ENCODE measurements around the gene DNAI1.

DNA sequence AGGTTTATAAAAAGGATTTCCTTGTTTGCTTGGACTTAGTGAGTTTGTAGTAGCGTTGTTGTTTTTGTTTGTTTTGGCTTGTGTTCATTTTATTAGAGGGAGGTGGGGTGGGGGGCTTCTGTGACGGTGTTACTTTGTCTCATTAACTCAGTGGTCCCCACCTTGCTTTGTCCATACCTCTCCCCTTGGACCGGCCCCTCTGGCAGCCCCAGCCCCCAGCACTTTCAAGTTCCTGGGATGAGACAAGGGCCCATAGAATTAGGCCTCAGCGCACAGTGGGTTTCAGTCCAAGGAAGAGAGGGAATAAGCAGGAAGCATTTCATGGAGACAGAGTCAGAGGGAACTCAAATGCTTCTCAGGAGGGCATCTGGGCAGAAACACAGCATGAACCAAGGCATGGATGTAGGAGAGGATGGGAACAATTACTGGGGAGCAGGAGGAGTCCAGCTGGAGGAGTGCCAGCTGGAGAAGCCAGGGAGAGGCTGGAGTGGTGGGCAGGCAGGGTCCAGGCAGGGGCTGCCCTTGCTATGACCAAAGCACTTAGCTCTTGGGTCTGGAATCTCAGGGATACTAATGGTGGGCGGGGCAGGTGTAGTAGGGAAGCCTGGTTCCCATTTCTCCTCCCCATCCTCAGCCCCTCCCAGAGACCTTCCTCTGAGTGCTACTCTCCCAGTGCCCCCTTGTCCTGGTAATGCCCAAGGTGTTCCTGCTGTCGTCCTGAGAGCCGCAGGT, 87.7 kb downstream of the DNAI1 start:
- TF ChIP-seq, protein P1, sequence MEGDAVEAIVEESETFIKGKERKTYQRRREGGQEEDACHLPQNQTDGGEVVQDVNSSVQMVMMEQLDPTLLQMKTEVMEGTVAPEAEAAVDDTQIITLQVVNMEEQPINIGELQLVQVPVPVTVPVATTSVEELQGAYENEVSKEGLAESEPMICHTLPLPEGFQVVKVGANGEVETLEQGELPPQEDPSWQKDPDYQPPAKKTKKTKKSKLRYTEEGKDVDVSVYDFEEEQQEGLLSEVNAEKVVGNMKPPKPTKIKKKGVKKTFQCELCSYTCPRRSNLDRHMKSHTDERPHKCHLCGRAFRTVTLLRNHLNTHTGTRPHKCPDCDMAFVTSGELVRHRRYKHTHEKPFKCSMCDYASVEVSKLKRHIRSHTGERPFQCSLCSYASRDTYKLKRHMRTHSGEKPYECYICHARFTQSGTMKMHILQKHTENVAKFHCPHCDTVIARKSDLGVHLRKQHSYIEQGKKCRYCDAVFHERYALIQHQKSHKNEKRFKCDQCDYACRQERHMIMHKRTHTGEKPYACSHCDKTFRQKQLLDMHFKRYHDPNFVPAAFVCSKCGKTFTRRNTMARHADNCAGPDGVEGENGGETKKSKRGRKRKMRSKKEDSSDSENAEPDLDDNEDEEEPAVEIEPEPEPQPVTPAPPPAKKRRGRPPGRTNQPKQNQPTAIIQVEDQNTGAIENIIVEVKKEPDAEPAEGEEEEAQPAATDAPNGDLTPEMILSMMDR (IDR thresholded peaks at IDR 0.05 in 4 of 5, conservative IDR thresholded peaks at IDR 0.05 in 1 of 5), result no peak
- TF ChIP-seq POLR2A (IDR thresholded peaks at IDR 0.05), result no peak
